GM21447 (cell line): ENCODE data around the gene MPRIP.
A peak's percentile ranks its signal among the peaks of the same experiment; 100 is the strongest.
"Not testable (repeated sequence)": the region's sequence is repeated elsewhere in the genome, so short reads cannot be mapped to it uniquely, and the experiment has no call there.

ENCODE experiments used
- ATAC-seq: cut with Tn5 transposase; IDR thresholded peaks from one replicate; pipeline ENCODE4 v1.9.1; 2021; ENCODE audit not compliant: unreplicated experiment

Gene MPRIP

GRCh38 chr17:17180741-17181525 lies 138.7 kb downstream of the MPRIP start:
- no peak for ATAC-seq

- ATAC-seq: no peak
These were observed 139.7 kb downstream of the MPRIP start for GRCh38 chr17:17181666-17182597.

GRCh38 chr17:17182598-17183136 lies 140.4 kb downstream of the MPRIP start:
- no peak for ATAC-seq

GRCh38 chr17:17183744-17184143 lies 141.5 kb downstream of the MPRIP start:
- ATAC-seq: no peak

GRCh38 chr17:17184985-17185757 lies 142.9 kb downstream of the MPRIP start:
- not testable (repeated sequence) for ATAC-seq

- peak; percentile 47 for ATAC-seq
These were observed 143.8 kb downstream of the MPRIP start for GRCh38 chr17:17186051-17186450.

GRCh38 chr17:17186551-17187505 lies 144.6 kb downstream of the MPRIP start:
- ATAC-seq: no peak

GRCh38 chr17:17188586-17188985 lies 146.3 kb downstream of the MPRIP start:
- no peak for ATAC-seq

- no peak for ATAC-seq
These were observed 147.3 kb downstream of the MPRIP start for GRCh38 chr17:17189559-17189958.

GRCh38 chr17:17190188-17190587 lies 147.9 kb downstream of the MPRIP start:
- no peak for ATAC-seq

- no peak for ATAC-seq
These were observed 149.1 kb downstream of the MPRIP start for GRCh38 chr17:17191346-17191792.

- no peak for ATAC-seq
These were observed 149.7 kb downstream of the MPRIP start for GRCh38 chr17:17191961-17192381.

GRCh38 chr17:17195466-17195865 lies 153.2 kb downstream of the MPRIP start:
- ATAC-seq: not testable (repeated sequence)

- no peak for ATAC-seq
These were observed 154.5 kb downstream of the MPRIP start for GRCh38 chr17:17196776-17197175.

GRCh38 chr17:17198281-17198680 lies 156.0 kb downstream of the MPRIP start:
- ATAC-seq: no peak

GRCh38 chr17:17200311-17200710 lies 158.1 kb downstream of the MPRIP start:
- ATAC-seq: no peak

GRCh38 chr17:17200831-17201230 lies 158.6 kb downstream of the MPRIP start:
- ATAC-seq: no peak

GRCh38 chr17:17201271-17201670 lies 159.0 kb downstream of the MPRIP start:
- no peak for ATAC-seq

- no peak for ATAC-seq
These were observed 159.7 kb downstream of the MPRIP start for GRCh38 chr17:17201907-17202306.
